Ramos (cell line): ENCODE measurements around the gene OR2M7.
"Not testable (repeated sequence)": the region's sequence is repeated elsewhere in the genome, so short reads cannot be mapped to it uniquely, and the experiment has no call there.

Experiments used
- in situ Hi-C: fragments of 300-500 bp; cut with MboI; formaldehyde crosslinking; loops from one replicate; pipeline ENCODE4 v1.14.3; 2022; ENCODE audit warnings: low sequenced_read_pairs; ENCODE audit not compliant: unreplicated experiment

Gene OR2M7

GRCh38 chr1:248324468-248324867 lies at the start of gene OR2M7:
Gene OR2M7, minus strand, starts transcription at chr1:248324568. Its CDS starts 0 bp downstream, at chr1:248324568.
- in situ Hi-C loops = no loop called here

- in situ Hi-C loops = no loop called here
Observed at GRCh38 chr1:248373761-248374160, 49.4 kb upstream of the OR2M7 start.

- in situ Hi-C loops = no loop called here
Observed at GRCh38 chr1:248372394-248372793, 48.0 kb upstream of the OR2M7 start.

- in situ Hi-C loops = no loop called here
Observed at GRCh38 chr1:248366609-248367008, 42.2 kb upstream of the OR2M7 start.

GRCh38 chr1:248361121-248361715 lies 36.9 kb upstream of the OR2M7 start, which contains the start of gene OR2T4:
Gene OR2T4, plus strand, starts transcription at chr1:248361665. Its CDS starts 0 bp downstream, at chr1:248361665.
- in situ Hi-C loops = no loop called here

GRCh38 chr1:248359415-248359814 lies 35.0 kb upstream of the OR2M7 start:
- in situ Hi-C loops = no loop called here

GRCh38 chr1:248348475-248348874 lies 24.1 kb upstream of the OR2M7 start, which contains the start of gene OR14C36:
Gene OR14C36, plus strand, starts transcription at chr1:248348775. Its CDS starts 0 bp downstream, at chr1:248348775.
- in situ Hi-C loops = no loop called here

- in situ Hi-C loops = no loop called here
Observed at GRCh38 chr1:248343451-248343850, 19.1 kb upstream of the OR2M7 start.

GRCh38 chr1:248316796-248317195 lies 7.6 kb downstream of the OR2M7 start:
- in situ Hi-C loops = no loop called here

- in situ Hi-C loops = not testable (repeated sequence)
Observed at GRCh38 chr1:248306740-248307139, 17.6 kb downstream of the OR2M7 start.

GRCh38 chr1:248306103-248306502 lies 18.3 kb downstream of the OR2M7 start:
- in situ Hi-C loops = no loop called here

- in situ Hi-C loops = not testable (repeated sequence)
Observed at GRCh38 chr1:248305672-248306071, 18.7 kb downstream of the OR2M7 start.

GRCh38 chr1:248303324-248303723 lies 21.0 kb downstream of the OR2M7 start, which contains the start of gene OR2T12:
Gene OR2T12, minus strand, starts transcription at chr1:248303424. Its CDS starts 7,846 bp downstream, at chr1:248295578.
- in situ Hi-C loops = no loop called here

GRCh38 chr1:248288391-248288790 lies 36.0 kb downstream of the OR2M7 start:
- in situ Hi-C loops = no loop called here

GRCh38 chr1:248277876-248278275 lies 46.5 kb downstream of the OR2M7 start, which contains the start of gene OR2T33:
Gene OR2T33, minus strand, starts transcription at chr1:248277976. Its CDS starts 4,162 bp downstream, at chr1:248273814.
- in situ Hi-C loops = no loop called here
